ENCODE data around the gene PEX16.
"Not testable (repeated sequence)": the region's sequence is repeated elsewhere in the genome, so short reads cannot be mapped to it uniquely, and the experiment has no call there.

PEX16 gene

DNA sequence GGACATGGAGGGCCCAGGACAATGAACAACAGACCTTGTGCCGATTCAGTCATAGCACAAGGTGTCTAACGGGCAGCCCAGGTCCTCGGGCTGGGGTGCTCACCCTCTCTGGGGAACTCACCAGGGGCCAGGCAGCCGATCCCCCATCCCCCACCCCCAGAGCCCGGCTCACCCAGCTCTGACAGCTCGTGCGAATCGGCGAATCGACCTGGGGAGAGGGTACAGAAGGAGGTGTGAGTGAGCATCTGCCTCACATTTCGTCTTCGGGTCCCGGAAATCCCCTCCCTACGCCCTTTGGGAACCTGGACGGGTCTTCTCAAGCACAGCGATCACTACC is 423 bp downstream of the PEX16 start:
- no peak for DNase-seq

DNA sequence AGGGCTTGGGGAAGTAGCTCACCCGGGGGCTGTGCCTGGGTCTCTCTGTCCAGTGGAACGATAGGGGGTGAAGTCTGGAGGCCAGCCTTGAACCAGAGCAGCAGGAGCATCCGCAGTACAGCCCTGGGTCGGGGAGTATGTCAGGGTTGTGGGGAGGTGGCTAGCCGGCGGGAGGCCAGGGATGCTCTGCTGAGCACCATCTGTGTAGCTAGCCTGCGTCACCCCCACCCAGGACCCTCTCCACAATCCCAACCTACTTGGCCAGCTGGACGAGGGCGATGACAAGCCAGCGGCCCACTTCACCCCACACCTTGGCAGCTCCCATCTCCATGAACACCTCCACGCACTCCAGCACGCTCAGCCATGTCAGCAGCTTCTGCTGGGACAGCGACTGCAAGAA is 2.2 kb downstream of the PEX16 start:
- no peak for DNase-seq

DNA sequence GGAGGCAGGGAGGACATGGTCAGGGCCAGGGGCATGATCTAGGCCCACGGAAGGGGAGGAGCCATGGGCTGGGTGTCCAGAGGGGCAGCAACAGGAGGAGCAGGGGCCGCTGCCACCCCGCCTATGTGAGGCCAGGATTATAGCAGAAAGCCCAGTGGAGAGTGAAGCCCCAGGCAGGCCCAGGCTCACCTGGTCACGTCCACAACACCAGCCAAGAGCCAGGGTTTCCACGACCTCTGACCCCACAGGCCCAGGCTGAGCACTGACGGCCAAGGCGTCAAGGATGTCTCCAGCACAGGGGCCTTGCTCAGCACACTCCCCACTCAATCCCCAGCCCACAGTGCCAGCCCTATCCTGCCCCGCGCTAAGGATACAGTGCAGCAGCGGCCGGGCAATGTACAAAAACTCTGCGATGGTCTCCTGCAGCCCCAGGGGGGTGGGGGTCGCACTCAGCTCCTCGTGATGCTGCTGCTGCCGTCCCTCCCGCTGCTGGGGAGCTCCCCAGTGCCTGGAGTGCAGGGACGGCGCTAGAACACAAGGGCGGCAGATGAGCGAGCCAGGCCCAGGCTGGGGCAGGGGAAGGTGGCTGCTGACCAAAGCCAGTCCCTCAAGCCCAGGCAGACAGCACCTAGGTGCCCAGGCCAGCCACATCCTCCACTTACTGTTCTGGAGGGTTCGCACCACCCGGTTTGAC is 3.6 kb downstream of the PEX16 start:
- DNase-seq, result no peak

DNA sequence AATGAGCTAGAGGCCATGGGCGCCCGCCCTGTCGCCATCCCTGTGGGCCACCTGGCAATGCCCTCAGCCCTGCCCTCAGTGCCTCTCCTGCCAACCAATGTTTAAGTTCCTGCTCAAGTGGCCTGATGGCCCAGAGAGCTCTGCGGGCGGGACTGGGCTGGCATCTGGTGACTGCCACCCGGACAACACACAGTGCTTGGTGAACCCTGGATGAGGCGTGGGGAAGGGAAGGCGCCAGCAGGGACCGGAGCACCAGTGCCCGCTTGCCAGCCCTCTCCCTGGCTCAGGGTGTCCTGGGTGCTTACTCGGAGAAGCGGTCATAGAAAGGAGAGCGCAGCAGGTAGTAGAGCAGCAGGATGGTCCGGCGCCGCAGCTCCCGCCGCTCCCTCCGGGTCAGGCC is 4.2 kb downstream of the PEX16 start:
- no peak for DNase-seq

DNA sequence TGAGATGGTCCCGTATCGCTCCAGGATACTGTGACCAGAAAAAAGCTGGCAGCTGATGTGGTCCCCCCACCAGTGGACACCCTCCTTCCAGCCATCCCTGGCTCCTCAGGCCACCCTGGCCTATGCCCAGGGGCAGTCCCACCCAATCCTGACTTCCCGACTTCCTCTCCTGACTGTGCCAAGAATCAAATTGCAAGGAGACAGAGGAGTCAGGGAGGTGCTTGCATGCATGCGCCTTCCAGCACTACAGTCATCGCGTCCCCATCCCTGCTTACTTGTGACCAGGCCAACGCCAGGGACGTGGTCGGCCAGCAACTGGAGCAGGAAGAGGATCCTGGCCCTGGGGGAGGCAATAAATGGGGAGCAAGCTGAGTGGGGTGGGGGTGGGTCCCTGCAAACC is 7.1 kb downstream of the PEX16 start:
- DNase-seq, result no peak

DNA sequence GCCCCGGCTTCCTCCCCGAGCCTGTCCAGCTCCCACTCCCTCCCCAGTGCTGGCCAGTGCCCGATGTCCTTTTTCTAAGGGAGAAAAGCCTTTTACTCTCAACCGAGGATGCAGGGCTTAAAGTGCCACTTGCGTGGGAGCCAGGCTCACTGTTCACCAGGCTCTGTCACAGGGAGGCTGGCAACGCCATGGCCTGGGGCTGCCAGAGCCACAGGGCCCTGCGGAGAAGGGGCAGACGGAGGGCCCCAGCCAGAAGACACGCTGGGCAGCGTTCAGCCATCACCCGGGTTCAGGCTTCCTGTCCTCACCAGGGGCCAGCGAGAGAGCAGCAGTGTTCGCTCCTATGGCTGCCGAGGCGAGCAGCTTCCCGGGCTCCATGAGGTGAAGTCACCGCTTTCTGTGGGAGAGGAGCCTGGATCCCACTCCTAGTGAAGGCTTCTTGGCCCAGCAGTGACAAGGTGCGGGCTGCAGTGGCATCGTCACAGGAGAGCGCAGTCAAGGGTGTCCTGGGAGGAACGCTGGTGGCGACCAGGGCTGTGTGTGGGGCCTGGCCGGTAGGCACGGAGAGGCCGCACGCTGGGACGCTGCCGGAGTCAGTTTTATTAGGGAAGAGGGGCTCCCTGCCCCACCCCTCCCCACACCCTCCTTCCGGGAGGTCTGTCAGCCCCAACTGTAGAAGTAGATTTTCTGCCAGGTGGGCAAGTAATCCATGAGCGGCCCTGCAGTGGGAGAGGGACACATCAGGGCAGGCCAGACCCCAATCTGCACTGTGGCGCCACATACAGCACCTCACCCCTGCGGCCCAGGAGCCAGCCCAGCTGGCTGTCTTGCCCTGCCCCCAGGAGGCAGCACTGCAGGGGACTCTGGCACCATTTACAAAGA is 7.8 kb downstream of the PEX16 start:
- no peak for DNase-seq

DNA sequence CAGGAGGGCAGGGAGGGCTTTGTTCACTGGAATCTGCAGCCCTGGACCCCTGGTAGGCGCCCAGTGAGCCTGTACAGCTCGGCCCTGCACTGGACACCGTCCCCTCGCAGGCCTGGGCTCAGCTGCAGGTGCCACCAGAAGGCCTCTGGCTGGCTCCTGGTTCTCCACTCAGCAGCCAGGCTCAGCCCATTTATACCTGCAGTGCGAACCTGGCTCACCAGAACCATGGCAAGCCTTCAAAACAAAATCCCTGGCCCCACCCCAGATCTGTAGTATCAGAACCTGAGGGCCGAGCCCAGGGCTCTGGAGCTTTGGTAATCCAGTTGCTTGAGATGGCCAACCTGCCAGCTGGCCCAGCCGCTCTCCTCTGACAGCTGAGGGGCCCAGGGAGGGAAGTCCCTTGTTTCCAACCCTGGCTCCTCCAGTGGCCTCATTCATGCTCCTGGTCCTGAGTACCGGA is 9.7 kb downstream of the PEX16 start:
- no peak for DNase-seq

DNA sequence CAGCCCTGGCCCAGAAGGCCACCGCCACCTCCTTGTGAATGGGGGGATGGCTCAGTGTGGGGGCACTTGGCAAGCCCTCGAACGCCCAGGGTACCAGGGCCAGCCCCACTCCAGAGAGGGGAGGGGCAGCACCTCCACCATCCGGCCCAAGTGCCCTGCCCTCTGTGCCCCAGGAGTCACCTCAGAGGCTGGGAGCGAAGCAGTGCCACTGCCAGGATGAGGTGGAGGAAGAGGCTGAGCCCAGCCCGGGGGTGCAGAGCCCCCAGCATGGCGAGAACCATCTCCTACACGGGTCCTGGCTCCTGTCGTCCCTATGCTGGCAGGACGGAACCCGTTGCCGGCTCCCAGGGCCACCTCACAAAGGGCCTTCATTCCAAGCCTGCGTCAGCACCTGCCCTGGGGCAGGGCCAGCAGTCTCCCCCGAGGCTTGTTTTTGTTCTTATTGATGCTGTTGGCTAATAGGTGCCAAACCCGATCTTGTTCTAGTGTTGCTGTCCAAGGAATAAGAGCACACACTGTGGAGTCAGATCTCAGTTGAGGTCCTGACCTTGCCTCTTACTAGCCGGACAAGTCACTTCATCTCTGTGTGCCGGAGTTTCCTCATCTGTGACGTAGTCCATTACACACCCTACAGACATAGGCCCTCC is 10.6 kb downstream of the PEX16 start, which contains the start of gene FREY1:
Gene FREY1 (minus strand): TSS at position 307 of the 647 bp plus-strand sequence. CDS start 26 bp downstream, at position 281.
- DNase-seq, result no peak

DNA sequence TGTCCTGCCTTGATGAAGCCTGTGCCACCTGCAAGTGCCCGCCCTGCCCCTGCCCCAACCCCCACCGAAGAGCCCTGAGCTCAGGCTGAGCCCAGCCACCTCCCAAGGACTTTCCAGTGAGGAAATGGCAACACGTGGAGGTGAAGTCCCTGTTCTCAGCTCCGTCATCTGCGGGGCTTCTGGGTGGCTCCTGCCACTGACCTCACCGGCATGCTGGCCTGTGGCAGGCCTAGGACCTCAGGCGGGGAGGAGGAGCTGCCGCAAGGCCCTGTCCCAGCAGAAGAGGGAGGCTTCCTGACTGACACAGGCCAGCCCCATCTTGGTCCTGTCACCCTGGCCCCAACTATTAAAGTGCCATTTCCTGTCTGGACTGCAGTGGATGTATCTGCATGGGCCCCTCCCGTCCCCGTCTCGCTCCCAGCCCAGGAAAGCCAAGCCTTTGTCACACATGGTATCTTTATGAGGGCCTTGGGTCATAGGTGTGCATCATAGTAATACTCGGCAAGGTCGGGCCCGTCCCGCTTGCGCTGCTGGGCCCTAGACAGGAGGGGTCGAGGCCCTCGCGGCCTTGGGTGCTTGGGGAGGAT is 11.5 kb downstream of the PEX16 start:
- no peak for DNase-seq

DNA sequence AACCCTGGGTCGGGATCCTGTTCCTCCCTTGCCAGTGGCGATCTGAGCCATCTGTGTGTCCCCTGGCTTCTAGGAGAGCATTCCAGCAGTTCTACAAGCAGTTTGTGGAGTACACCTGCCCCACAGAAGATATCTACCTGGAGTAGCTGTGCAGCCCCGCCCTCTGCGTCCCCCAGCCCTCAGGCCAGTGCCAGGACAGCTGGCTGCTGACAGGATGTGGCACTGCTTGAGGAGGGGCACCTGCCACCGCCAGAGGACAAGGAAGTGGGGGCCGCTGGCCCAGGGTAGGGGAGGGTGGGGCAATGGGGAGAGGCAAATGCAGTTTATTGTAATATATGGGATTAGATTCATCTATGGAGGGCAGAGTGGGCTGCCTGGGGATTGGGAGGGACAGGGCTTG is 12.1 kb downstream of the PEX16 start:
- not testable (repeated sequence) for DNase-seq

DNA sequence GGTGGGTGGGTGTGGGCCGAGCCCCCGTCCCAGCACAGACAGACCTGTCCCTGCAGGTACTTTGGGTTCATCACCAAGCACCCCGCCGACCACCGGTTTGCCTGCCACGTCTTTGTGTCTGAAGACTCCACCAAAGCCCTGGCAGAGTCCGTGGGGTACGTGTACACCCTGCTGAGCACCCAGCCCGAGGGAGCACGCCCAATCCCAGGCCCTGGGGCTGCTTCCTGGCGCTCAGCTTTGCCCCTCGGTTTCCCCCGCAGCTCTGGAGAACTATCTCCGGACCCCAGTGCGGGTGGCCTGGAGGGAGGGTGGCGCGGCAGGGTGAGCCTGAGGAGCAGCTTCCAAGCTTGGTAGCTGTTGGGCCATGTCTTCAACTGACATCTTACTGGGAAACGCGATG is 12.6 kb downstream of the PEX16 start:
- DNase-seq, result no peak

DNA sequence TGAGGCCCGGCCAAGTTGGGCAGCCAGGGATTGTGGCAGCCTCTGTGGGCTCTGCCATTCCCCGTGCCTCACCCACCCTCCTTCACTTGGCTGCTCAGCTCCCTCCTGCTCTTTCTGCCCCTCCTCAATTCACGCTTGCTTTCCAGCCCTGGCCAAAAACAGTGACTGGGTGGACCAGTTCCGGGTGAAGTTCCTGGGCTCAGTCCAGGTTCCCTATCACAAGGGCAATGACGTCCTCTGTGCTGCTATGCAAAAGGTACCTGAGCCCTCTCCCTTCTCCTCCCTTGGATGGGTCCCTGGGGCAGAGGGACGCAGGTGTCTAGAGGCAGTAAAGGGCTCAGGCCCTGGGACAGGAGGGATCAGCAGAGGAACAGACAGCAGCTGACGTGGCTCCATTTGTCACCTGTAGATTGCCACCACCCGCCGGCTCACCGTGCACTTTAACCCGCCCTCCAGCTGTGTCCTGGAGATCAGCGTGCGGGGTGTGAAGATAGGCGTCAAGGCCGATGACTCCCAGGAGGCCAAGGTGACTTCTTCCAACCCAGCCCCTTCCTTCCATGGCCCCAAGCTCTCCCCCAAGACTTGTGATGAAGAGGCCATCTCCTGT is 13.3 kb downstream of the PEX16 start:
- DNase-seq, result no peak

DNA sequence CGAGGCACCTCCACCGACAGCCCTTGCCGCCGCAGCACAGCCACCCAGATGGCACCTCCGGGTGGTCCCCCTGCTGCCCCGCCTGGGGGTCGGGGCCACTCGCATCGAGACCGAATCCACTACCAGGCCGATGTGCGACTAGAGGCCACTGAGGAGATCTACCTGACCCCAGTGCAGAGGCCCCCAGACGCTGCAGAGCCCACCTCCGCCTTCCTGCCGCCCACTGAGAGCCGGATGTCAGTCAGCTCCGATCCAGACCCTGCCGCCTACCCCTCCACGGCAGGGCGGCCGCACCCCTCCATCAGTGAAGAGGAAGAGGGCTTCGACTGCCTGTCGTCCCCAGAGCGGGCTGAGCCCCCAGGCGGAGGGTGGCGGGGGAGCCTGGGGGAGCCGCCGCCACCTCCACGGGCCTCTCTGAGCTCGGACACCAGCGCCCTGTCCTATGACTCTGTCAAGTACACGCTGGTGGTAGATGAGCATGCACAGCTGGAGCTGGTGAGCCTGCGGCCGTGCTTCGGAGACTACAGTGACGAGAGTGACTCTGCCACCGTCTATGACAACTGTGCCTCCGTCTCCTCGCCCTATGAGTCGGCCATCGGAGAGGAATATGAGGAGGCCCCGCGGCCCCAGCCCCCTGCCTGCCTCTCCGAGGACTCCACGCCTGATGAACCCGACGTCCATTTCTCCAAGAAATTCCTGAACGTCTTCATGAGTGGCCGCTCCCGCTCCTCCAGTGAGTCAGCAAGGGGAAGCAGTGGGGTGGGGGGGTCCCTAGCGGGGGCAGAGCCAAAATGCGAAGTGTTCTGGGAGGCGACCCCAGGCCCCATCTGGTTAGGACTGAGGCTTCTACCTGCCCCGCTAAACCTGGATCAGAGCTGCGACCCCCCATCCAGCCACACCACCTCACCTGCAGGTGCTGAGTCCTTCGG is 15.0 kb downstream of the PEX16 start:
- no peak for DNase-seq

DNA sequence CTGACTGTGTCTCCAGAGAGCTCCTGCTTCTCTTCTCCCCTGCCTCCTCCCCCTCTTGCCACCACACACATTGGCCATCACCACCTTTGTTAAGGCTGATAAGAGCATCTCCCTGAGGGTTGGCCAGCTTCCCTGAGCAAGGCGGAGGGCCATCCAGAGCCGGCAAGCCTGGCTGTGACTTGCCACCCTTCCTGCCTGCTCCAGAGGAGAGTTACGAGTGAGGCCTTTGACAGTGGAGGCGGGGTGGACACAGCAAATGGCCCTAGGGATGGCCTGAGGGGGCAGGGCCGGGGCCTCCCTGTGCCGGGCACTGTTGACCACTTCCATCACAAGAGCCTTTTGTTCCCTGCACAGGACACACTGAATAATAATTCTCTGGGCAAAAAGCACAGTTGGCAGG is 16.1 kb downstream of the PEX16 start:
- DNase-seq, result peak; percentile 67

DNA sequence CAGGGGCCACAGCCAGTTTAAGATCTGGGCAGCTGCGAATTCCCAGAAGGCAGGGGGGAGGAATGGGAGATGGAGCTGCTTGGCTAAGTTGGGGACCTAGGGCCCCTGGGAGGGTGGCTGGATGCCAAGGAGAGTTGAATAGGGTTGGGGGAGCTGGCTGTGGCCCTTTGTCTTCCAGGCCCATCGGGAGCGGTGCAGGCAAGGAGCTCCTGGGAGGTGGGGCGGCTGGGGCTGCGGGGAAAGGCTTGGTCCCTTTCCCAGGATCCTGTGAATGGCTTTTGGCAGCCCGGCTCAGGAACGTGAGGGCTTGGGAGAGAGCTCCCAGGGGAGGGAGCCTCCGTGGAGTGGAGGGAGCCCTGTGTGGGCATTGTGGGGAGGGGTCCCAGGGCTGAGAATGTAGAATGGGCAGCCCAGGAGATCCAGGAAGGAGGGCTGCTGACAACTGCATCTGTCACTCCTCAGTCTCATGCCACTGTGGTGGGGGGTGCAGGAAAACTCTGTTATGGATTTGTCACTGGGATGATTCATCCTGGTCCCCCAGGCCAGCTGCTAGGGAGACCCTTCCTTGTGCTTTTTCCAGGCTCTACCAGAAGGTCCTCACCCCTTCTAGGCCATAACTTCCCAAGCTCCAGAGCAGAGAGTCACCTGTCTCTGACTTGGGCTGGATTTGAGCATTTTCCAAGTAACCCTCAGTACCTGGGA is 16.6 kb downstream of the PEX16 start:
- DNase-seq, result no peak

DNA sequence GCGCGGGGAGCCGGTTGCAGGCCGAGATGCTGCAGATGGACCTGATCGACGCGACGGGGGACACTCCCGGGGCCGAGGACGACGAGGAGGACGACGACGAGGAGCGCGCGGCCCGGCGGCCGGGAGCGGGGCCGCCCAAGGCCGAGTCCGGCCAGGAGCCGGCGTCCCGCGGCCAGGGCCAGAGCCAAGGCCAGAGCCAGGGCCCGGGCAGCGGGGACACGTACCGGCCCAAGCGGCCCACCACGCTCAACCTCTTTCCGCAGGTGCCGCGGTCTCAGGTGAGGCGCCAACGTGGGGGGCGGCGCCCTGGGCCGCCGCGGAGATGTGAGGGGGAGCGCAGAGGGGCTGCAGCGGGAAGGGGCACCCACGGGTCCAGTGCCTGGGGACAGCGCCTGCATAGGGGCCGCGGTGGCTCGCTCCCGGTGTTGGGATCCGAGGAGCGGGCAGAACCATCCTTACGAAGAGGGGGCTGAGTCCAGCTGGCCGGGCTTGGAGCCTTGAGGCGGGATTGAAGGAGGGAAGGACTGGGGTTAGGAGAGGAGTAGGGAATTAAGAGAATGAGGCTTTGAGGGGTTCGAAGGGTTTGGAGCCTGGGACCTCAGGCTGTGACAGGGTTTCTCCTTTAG is 17.4 kb downstream of the PEX16 start:
- DNase-seq, result not testable (repeated sequence)

DNA sequence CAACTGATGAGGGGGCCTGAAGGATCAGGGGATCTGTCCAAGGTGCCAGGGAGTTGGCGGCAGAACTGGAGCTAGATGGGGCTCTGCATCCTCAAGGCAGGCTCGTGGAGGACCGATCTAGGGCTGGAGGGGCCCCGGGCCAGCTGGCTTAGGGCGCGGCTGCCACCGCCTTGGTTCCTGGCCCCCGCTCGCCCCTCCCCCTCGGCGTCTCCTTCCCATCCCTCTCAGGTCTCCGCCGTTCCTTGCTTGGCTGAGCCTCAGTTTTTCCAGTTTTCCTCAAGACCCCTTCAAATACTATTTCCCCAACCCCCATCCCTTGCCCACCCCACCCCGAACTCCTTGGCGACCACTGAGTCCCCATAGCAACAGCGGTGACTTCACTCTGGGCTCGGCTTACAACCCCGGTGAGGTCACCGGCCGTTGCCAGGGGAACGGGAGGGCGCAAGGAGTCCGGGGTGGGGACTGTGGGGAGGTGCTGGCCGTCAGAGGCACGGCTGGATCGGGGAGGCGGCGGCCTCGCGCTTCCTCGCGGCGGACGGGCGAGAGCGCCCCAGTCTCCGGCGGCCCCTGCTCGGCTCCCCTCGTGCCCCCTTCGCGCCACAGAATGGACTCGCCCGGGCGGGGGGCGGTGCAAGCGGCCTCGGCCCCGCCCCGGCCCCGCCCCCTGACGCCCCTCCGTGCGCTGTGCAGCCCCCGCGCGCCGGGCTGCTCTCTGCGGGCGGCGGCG is 18.1 kb downstream of the PEX16 start:
- DNase-seq, result peak; percentile 53

DNA sequence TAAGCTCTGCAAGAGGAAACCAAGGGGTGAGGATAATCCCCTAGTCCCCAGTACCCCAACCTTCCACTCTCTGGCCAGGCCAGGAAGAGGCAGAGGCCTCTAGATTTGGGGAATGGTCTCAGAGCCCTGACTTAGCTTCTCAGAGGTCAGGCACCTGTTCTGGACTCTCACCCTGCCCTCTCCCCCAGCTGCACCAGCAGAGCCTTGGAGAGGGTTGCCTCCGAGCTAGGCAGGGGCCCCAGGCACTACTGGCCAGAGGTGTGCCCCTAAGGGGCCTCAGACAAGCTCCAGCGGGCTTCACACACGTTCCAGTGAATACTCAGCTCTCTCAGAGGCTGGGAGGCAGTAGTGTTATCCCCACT is 18.6 kb downstream of the PEX16 start:
- DNase-seq, result no peak

DNA sequence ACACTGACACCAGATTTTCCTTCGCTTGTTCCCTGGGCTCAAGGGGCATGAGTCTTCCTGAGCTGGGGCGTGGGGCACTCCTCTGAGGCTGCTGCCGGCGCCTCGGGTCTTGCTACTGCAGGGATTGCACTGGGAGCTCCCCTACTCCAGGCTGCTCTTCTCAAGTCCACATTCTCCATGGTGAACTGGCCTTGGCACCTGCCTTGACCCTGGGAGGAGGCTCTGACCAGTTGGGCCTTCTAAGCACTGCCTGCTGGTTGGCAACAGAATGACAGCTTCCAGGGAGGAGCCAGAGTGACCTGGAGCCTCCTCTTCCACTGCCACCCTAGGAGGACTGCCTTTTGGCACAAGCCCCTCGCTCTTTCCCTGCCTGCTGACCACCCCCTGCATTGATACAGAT is 20.1 kb downstream of the PEX16 start:
- no peak for DNase-seq

DNA sequence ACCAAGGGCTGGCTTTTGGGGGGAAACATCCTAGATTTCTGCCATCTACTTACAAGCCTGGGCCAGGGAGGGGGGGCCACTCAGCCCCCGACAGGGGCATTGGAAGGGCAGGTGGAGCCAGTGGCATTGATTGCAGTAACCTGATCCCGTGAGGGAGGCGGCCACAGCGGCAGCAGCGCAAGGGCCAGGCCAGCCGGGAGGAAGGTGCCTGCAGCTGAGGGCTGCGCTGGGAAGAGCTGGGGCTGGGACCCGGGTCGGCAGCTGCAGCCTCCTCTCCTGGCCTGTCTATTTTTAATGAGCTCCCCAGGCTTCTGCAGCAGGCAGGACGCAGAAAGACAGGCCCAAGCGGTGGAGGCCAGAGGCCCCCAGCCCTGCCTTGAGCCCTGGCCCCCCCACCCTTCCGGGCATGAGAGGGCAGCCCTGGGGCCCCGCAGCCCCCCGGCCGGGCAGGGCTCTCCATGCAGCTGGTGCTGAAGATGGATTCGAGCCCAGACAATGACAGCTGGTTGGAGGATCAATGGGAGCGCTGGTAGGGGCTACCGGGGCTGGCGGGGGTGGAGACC is 21.2 kb downstream of the PEX16 start:
- no peak for DNase-seq

Data from hematopoietic multipotent progenitor cell treated with erythropoietin and hydrocortisone succinate and interleukin-3 and kit ligand, for 8 days (in vitro differentiated cells).